ENCODE results near the gene KIF2C. TPM values are rescaled to one million over a fixed set of nuclear protein-coding genes. Genes with fewer than 3 reads are reported as not detected.

The KIF2C gene
- polyA plus RNA-seq, 3 donors, result 0.13 to 0.29 (median 0.24) TPM

DNA sequence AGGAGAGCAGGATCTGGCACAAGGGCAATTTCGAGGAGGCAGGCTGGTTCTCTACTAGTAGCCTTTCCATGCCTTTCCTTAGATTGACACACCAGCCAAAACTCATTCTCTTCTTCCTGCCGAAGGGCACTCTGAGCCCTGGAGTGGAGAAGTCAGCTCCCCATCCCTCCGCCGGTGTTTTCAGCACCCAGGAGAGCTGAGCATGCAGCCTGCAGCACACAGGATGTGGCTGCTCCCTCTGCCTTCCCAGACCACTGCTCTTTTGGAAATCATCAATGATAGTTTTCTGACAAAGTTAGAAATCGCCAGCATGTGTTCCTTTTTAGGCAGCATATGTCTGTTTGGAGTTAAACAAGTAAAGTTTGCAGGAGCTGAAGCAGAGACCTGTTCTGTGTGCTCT, 20.3 kb upstream of the KIF2C start:
- Histone ChIP-seq H3K9me3 (replicated peaks in 1 of 2; ENCODE audit: control insufficient read depth in 1 of 2, insufficient read depth in 1 of 2, low read length in 2 of 2) (no peaks in the 10 kb centered on the region), H3K27me3 (ENCODE audit: control insufficient read depth in 2 of 2, insufficient read depth in 2 of 2, low read length in 2 of 2) (no peaks in the 10 kb centered on the region), H3K4me1 (ENCODE audit: control insufficient read depth in 1 of 2, insufficient read depth in 2 of 2, low read length in 2 of 2) (peaks cover 40 to 57% of the 10 kb centered on the region in 2 donors), H3K27ac (ENCODE audit: low read depth in 1 of 2, low read length in 2 of 2) (no peak overlapping the region), H4K20me1 (ENCODE audit: insufficient read depth, low read length) (no peaks in the 10 kb centered on the region), H3K9ac (ENCODE audit: insufficient read depth, low read length, poor library complexity, severe bottlenecking) (no peak overlapping the region), H3K4me3 (replicated peaks in 1 of 3; ENCODE audit: low read depth in 2 of 3, low read length in 3 of 3) (no peak overlapping the region), H3K4me2 (replicated peaks; ENCODE audit: extremely low read depth, low read length, poor library complexity, severe bottlenecking) (no peak overlapping the region), H2AFZ (ENCODE audit: insufficient read depth, low read depth, low read length, poor library complexity, severe bottlenecking) (no peak overlapping the region), H3K36me3 (replicated peaks in 1 of 2; ENCODE audit: control insufficient read depth in 1 of 2, insufficient read depth in 2 of 2, low read length in 2 of 2) (no peaks in the 10 kb centered on the region), H3K79me2 (ENCODE audit: insufficient read depth, low read length) (peaks cover 7% of the 10 kb centered on the region)
- Mint-ChIP-seq H3K27me3 (ENCODE audit: low read depth in 3 of 3) (peaks cover 4 to 9% (median 4%) of the 10 kb centered on the region in 3 donors), H3K4me3 (no peak overlapping the region), H3K9me3 (peaks cover 0 to 5% (median 0%) of the 10 kb centered on the region in 7 donors), H3K4me1 (peaks cover 55% of the 10 kb centered on the region), H3K36me3 (no peaks in the 10 kb centered on the region), H3K27ac (peak overlapping the region in 1 of 7 donors; percentile 46)
- intact Hi-C loops (cut with micrococcal nuclease), result no loop called here
- WGBS (ENCODE audit: insufficient coverage), result 59% methylated on average over 4 of the region's 5 CpGs
- DNase-seq, result no peak
- TF ChIP-seq, protein P1, sequence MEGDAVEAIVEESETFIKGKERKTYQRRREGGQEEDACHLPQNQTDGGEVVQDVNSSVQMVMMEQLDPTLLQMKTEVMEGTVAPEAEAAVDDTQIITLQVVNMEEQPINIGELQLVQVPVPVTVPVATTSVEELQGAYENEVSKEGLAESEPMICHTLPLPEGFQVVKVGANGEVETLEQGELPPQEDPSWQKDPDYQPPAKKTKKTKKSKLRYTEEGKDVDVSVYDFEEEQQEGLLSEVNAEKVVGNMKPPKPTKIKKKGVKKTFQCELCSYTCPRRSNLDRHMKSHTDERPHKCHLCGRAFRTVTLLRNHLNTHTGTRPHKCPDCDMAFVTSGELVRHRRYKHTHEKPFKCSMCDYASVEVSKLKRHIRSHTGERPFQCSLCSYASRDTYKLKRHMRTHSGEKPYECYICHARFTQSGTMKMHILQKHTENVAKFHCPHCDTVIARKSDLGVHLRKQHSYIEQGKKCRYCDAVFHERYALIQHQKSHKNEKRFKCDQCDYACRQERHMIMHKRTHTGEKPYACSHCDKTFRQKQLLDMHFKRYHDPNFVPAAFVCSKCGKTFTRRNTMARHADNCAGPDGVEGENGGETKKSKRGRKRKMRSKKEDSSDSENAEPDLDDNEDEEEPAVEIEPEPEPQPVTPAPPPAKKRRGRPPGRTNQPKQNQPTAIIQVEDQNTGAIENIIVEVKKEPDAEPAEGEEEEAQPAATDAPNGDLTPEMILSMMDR (IDR thresholded peaks at IDR 0.05), result no peak

DNA sequence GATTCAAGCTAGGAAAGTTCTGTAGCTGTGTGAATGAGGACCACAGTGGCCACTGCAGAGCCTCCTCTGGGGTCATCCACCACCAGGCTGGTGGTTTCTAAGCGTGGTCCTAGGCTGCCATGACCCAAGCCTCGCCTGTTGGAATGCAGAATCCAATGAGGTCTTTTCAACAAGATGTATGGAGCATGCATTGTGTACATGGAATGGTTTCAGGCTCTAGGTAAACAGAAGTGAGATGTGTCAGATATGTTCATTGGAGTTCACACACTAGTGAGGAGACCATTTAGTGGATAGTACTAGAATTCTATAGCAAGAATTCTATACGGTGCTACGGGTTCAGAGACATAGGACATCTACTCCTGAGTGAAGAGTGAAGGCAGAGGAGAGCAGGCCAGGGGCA, 19.4 kb upstream of the KIF2C start:
- intact Hi-C loops (cut with micrococcal nuclease), result loop anchor here (10.0 kb wide), 2 partner anchors 45 to 55 kb away; partner anchors contain the start of genes ARMH1 (in 1 of the 2), RPS8 (in 1 of the 2) and TMEM53 (in 1 of the 2)
- H3K36me3 Mint-ChIP-seq, result peaks cover 3 to 5% of the 10 kb centered on the region in 2 donors
- peaks cover 55% of the 10 kb centered on the region for H3K4me1 Mint-ChIP-seq
- Histone ChIP-seq H3K4me3 (replicated peaks in 1 of 3; ENCODE audit: low read depth in 2 of 3, low read length in 3 of 3) (no peak overlapping the region), H2AFZ (ENCODE audit: insufficient read depth, low read depth, low read length, poor library complexity, severe bottlenecking) (no peak overlapping the region), H3K4me1 (ENCODE audit: control insufficient read depth in 1 of 2, insufficient read depth in 2 of 2, low read length in 2 of 2) (peaks cover 41 to 58% of the 10 kb centered on the region in 2 donors), H3K4me2 (replicated peaks; ENCODE audit: extremely low read depth, low read length, poor library complexity, severe bottlenecking) (no peak overlapping the region), H4K20me1 (ENCODE audit: insufficient read depth, low read length) (no peaks in the 10 kb centered on the region), H3K79me2 (ENCODE audit: insufficient read depth, low read length) (peaks cover 7% of the 10 kb centered on the region), H3K9ac (ENCODE audit: insufficient read depth, low read length, poor library complexity, severe bottlenecking) (no peak overlapping the region), H3K36me3 (replicated peaks in 1 of 2; ENCODE audit: control insufficient read depth in 1 of 2, insufficient read depth in 2 of 2, low read length in 2 of 2) (no peaks in the 10 kb centered on the region), H3K9me3 (replicated peaks in 1 of 2; ENCODE audit: control insufficient read depth in 1 of 2, insufficient read depth in 1 of 2, low read length in 2 of 2) (no peaks in the 10 kb centered on the region), H3K27ac (ENCODE audit: low read depth in 1 of 2, low read length in 2 of 2) (no peak overlapping the region), H3K27me3 (ENCODE audit: control insufficient read depth in 2 of 2, insufficient read depth in 2 of 2, low read length in 2 of 2) (no peaks in the 10 kb centered on the region)
- H3K27ac Mint-ChIP-seq, result peak overlapping the region in 4 of 7 donors; percentile 36 to 93 (median 88)
- peaks cover 0 to 5% (median 0%) of the 10 kb centered on the region in 7 donors for H3K9me3 Mint-ChIP-seq
- H3K4me3 Mint-ChIP-seq, result no peak overlapping the region
- TF ChIP-seq, protein P1 (IDR thresholded peaks at IDR 0.05), result no peak
- WGBS (ENCODE audit: insufficient coverage), result 100% methylated on average over 4 of the region's 4 CpGs
- peaks cover 4 to 9% (median 4%) of the 10 kb centered on the region in 3 donors for H3K27me3 Mint-ChIP-seq (ENCODE audit: low read depth in 3 of 3)
- DNase-seq, result peak in 1 of 3 donors; percentile 22

Data from CD14-positive monocyte (primary cell).